RWPE1 (cell line): Measurements from ENCODE around the gene ZNF283.
"Not testable (repeated sequence)": the region's sequence is repeated elsewhere in the genome, so short reads cannot be mapped to it uniquely, and the experiment has no call there.

ENCODE experiments used
- CTCF ChIA-PET: fragments of 350-600 bp; sonication (Branson Sonifier 250); formaldehyde crosslinking; extraction: SDS; loops from one replicate; lab custom pipeline; 2021; lab: Yijun Ruan, JAX
- POLR2A ChIA-PET: fragments of 400-600 bp; formaldehyde crosslinking; extraction: SDS; loops from one replicate; lab custom pipeline; 2020; ENCODE audit warnings: antibody characterized with exemption; ENCODE audit not compliant: low non-redundant PET; lab: Yijun Ruan, JAX
- DNase-seq: peaks from one replicate; pipeline ENCODE4 v3.0.0; 2012; ENCODE audit warnings: low spot score
- H3K27ac ChIP-seq: fragments of 450-650 bp; 2 replicates; pipeline ENCODE4 v1.5.1; 2017
- TF ChIP-seq, protein P1 (sequence below): fragments of 450-650 bp; conservative IDR thresholded peaks from 2 replicates; pipeline ENCODE4 v1.5.1; 2017; ENCODE audit warnings: low read depth, mild to moderate bottlenecking

ZNF283 gene

GRCh38 chr19:43798026-43798545 lies 29.0 kb upstream of the ZNF283 start:
- CTCF ChIA-PET = interaction anchor here (0.7 kb wide), 1 partner anchor 33 kb away, joined by 5 read pairs; no protein-coding TSS in a partner anchor
- peak overlapping the region; percentile 88 for H3K27ac ChIP-seq
- TF ChIP-seq, protein P1, sequence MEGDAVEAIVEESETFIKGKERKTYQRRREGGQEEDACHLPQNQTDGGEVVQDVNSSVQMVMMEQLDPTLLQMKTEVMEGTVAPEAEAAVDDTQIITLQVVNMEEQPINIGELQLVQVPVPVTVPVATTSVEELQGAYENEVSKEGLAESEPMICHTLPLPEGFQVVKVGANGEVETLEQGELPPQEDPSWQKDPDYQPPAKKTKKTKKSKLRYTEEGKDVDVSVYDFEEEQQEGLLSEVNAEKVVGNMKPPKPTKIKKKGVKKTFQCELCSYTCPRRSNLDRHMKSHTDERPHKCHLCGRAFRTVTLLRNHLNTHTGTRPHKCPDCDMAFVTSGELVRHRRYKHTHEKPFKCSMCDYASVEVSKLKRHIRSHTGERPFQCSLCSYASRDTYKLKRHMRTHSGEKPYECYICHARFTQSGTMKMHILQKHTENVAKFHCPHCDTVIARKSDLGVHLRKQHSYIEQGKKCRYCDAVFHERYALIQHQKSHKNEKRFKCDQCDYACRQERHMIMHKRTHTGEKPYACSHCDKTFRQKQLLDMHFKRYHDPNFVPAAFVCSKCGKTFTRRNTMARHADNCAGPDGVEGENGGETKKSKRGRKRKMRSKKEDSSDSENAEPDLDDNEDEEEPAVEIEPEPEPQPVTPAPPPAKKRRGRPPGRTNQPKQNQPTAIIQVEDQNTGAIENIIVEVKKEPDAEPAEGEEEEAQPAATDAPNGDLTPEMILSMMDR = no peak
- POLR2A ChIA-PET = no interaction called here
- DNase-seq = no peak

- POLR2A ChIA-PET = no interaction called here
- peak; percentile 83 for DNase-seq
- CTCF ChIA-PET = interaction anchor here (0.6 to 0.7 kb wide), 2 partner anchors 34 to 54 kb away, joined by 4 to 5 read pairs; no protein-coding TSS in a partner anchor
- peak overlapping the region; percentile 88 for H3K27ac ChIP-seq
- TF ChIP-seq, protein P1 = no peak
Observed at GRCh38 chr19:43798546-43799409, 28.3 kb upstream of the ZNF283 start.

- no peak for DNase-seq
- peak overlapping the region; percentile 88 for H3K27ac ChIP-seq
- ChIA-PET CTCF (interaction anchor here (0.5 to 1.0 kb wide), 4 partner anchors 10 to 205 kb away, joined by 3 to 6 read pairs (median 4); no protein-coding TSS in a partner anchor), POLR2A (interaction anchor here (0.6 kb wide), 2 partner anchors 44 to 239 kb away, joined by 3 to 4 read pairs; partner anchors contain the start of gene SMG9)
- TF ChIP-seq, protein P1 = no peak
Observed at GRCh38 chr19:43799502-43800142, 27.5 kb upstream of the ZNF283 start.

GRCh38 chr19:43802216-43802951 lies 24.7 kb upstream of the ZNF283 start, which contains the start of gene LYPD5:
Gene LYPD5 (minus strand): TSS chr19:43802447. CDS start chr19:43802380, 67 bp downstream.
- TF ChIP-seq, protein P1 = no peak
- CTCF ChIA-PET = no interaction called here
- H3K27ac ChIP-seq = peak within 1 kb of the TSS; percentile 27; the same call in 1 of the 2 replicates
- POLR2A ChIA-PET = no interaction called here
- no peak for DNase-seq

- ChIA-PET CTCF (no interaction called here), POLR2A (no interaction called here)
- H3K27ac ChIP-seq = no peak overlapping the region
- DNase-seq = no peak
- TF ChIP-seq, protein P1 = no peak
Observed at GRCh38 chr19:43804432-43804831, 22.7 kb upstream of the ZNF283 start.

GRCh38 chr19:43806401-43806800 lies 20.7 kb upstream of the ZNF283 start:
- DNase-seq, H3K27ac ChIP-seq, CTCF ChIA-PET, POLR2A ChIA-PET: not testable (repeated sequence)
